Measurements from ENCODE around the gene PRORP. TPM values are rescaled to one million over a fixed set of nuclear protein-coding genes. Genes with fewer than 3 reads are reported as not detected.

The PRORP gene
- polyA plus RNA-seq, 1 of the 3 experiments (the other 2 are of a cell fraction) = 17.9 TPM

DNA sequence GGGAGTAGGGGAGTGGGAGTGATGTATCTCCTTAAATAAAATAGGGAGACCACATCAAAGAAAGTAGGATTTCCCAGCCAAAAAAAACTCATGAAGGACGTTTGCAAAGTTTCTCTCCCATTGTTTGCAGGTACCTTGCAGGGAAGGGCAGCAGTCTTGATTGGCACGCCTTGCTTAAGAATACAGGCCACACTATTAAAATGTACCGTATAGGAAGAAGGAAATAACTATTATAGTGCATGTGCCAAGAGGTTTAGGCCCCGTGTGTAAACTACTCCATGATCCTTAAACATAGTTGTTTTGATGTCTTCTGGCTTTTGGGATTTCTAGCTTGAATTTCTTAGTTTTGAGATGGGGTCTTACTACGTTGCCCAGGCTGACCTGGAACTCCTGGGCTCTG is 42.5 kb downstream of the PRORP start:
- no peaks in the 10 kb centered on the region for H3K9me2 ChIP-seq
- DNase-seq = no peak
- no peak overlapping the region for H2AFZ ChIP-seq (ENCODE audit: low read depth)
- no peak overlapping the region for H3K9ac ChIP-seq
- H3K4me2 ChIP-seq = no peak overlapping the region
- no peaks in the 10 kb centered on the region for H3K9me3 ChIP-seq
- CTCF ChIA-PET = no interaction called here
- H3K4me3 ChIP-seq (ENCODE audit: low read depth in 2 of 2, low read length in 1 of 2) = no peak overlapping the region
- POLR2A ChIA-PET = no interaction called here
- peaks cover 0 to 23% of the 10 kb centered on the region in 2 experiments; a peak in 2 of 4 replicates for H3K4me1 ChIP-seq (ENCODE audit: control insufficient read depth in 1 of 2, insufficient read depth in 2 of 2, low read depth in 1 of 2, low read length in 1 of 2)
- peaks cover 14% of the 10 kb centered on the region; the same call in 1 of the 2 replicates for H3K79me2 ChIP-seq (ENCODE audit: insufficient read depth)
- H4K20me1 ChIP-seq (ENCODE audit: insufficient read depth) = no peaks in the 10 kb centered on the region
- peaks cover 18% of the 10 kb centered on the region for H3F3A ChIP-seq (replicated peaks; ENCODE audit: insufficient read depth)
- peaks cover 2 to 28% of the 10 kb centered on the region in 2 experiments for H3K36me3 ChIP-seq (replicated peaks in 1 of 2; ENCODE audit: control insufficient read depth in 1 of 2, insufficient read depth in 2 of 2, low read length in 1 of 2)
- TF ChIP-seq GATA2 (CRISPR knock-in tag; IDR thresholded peaks at IDR 0.05) (no peak), FOSL2 (IDR thresholded peaks at IDR 0.05; ENCODE audit: borderline replicate concordance, low read depth) (no peak), RAD21 (IDR thresholded peaks at IDR 0.05; ENCODE audit: low read length) (no peak), GABPA (IDR thresholded peaks at IDR 0.05; ENCODE audit: low read depth) (no peak), NRF1 (IDR thresholded peaks at IDR 0.05; ENCODE audit: low read depth, low read length) (no peak), NFIC (IDR thresholded peaks at IDR 0.05; ENCODE audit: borderline replicate concordance) (no peak), ELF1 (IDR thresholded peaks at IDR 0.05) (no peak), MXI1 (IDR thresholded peaks at IDR 0.05; ENCODE audit: low read depth, low read length) (no peak), RFX5 (IDR thresholded peaks at IDR 0.05; ENCODE audit: low read length) (no peak), YY1 (IDR thresholded peaks at IDR 0.05; ENCODE audit: low read depth) (no peak), TCF12 (IDR thresholded peaks at IDR 0.05) (no peak)
- TF ChIP-seq, protein P1, sequence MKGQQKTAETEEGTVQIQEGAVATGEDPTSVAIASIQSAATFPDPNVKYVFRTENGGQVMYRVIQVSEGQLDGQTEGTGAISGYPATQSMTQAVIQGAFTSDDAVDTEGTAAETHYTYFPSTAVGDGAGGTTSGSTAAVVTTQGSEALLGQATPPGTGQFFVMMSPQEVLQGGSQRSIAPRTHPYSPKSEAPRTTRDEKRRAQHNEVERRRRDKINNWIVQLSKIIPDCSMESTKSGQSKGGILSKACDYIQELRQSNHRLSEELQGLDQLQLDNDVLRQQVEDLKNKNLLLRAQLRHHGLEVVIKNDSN (IDR thresholded peaks at IDR 0.05; ENCODE audit: borderline replicate concordance, low read depth) = no peak
- 86% methylated on average over 5 of the region's 5 CpGs for WGBS (ENCODE audit: low lambda C conversion rate)
- H3K27ac ChIP-seq (ENCODE audit: low read depth in 2 of 2, low read length in 1 of 2) = no peak overlapping the region
- no peaks in the 10 kb centered on the region for H3K27me3 ChIP-seq (ENCODE audit: insufficient read depth)

GRCh38 chr14:35167496-35167895 is 45.1 kb downstream of the PRORP start:
- H3K36me3 ChIP-seq (replicated peaks in 1 of 2; ENCODE audit: control insufficient read depth in 1 of 2, insufficient read depth in 2 of 2, low read length in 1 of 2) = peaks cover 2 to 30% of the 10 kb centered on the region in 2 experiments
- DNase-seq = no peak
- no peaks in the 10 kb centered on the region for H3K4me1 ChIP-seq (ENCODE audit: control insufficient read depth in 1 of 2, insufficient read depth in 2 of 2, low read depth in 1 of 2, low read length in 1 of 2)
- no peak overlapping the region for H3K4me2 ChIP-seq
- H3K9ac ChIP-seq = no peak overlapping the region
- WGBS (ENCODE audit: low lambda C conversion rate) = 87% methylated on average over 3 of the region's 3 CpGs
- no peak overlapping the region for H3K4me3 ChIP-seq (ENCODE audit: low read depth in 2 of 2, low read length in 1 of 2)
- ChIA-PET POLR2A (interaction anchor here (1.6 kb wide), 1 partner anchor 237 kb away, joined by 3 read pairs; the partner anchor contains the start of gene NFKBIA), CTCF (interaction anchor here (1.1 to 1.7 kb wide), 2 partner anchors 12 to 27 kb away, joined by 3 to 4 read pairs; no protein-coding TSS in a partner anchor)
- H3F3A ChIP-seq (replicated peaks; ENCODE audit: insufficient read depth) = peaks cover 6% of the 10 kb centered on the region
- no peaks in the 10 kb centered on the region for H3K27me3 ChIP-seq (ENCODE audit: insufficient read depth)
- no peaks in the 10 kb centered on the region for H3K9me3 ChIP-seq
- TF ChIP-seq GATA2 (CRISPR knock-in tag; IDR thresholded peaks at IDR 0.05) (no peak), JUND (IDR thresholded peaks at IDR 0.05) (no peak), RFX5 (IDR thresholded peaks at IDR 0.05; ENCODE audit: low read length) (no peak), EP300 (IDR thresholded peaks at IDR 0.05; ENCODE audit: borderline replicate concordance in 1 of 2, low read depth in 1 of 2, low read length in 1 of 2) (no peak), YY1 (IDR thresholded peaks at IDR 0.05; ENCODE audit: low read depth) (no peak), RXRA (IDR thresholded peaks at IDR 0.05; ENCODE audit: borderline replicate concordance, low read depth) (no peak), NRF1 (IDR thresholded peaks at IDR 0.05; ENCODE audit: low read depth, low read length) (no peak), TCF12 (IDR thresholded peaks at IDR 0.05) (no peak), POLR2AphosphoS5 (IDR thresholded peaks at IDR 0.05; ENCODE audit: low read depth, low read length) (no peak), TEAD4 (IDR thresholded peaks at IDR 0.05; ENCODE audit: borderline replicate concordance, insufficient read depth) (no peak), ELF1 (IDR thresholded peaks at IDR 0.05) (no peak), MAX (IDR thresholded peaks at IDR 0.05; ENCODE audit: low read depth) (no peak)
- TF ChIP-seq, protein P2, sequence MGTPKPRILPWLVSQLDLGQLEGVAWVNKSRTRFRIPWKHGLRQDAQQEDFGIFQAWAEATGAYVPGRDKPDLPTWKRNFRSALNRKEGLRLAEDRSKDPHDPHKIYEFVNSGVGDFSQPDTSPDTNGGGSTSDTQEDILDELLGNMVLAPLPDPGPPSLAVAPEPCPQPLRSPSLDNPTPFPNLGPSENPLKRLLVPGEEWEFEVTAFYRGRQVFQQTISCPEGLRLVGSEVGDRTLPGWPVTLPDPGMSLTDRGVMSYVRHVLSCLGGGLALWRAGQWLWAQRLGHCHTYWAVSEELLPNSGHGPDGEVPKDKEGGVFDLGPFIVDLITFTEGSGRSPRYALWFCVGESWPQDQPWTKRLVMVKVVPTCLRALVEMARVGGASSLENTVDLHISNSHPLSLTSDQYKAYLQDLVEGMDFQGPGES (IDR thresholded peaks at IDR 0.05; ENCODE audit: low read depth, low read length) = no peak
- TF ChIP-seq, protein P1 (IDR thresholded peaks at IDR 0.05; ENCODE audit: borderline replicate concordance, low read depth) = no peak
- no peak overlapping the region for H3K27ac ChIP-seq (ENCODE audit: low read depth in 2 of 2, low read length in 1 of 2)
- H3K9me2 ChIP-seq = no peaks in the 10 kb centered on the region
- H3K79me2 ChIP-seq (ENCODE audit: insufficient read depth) = peaks cover 7% of the 10 kb centered on the region
- H4K20me1 ChIP-seq (ENCODE audit: insufficient read depth) = no peaks in the 10 kb centered on the region
- H2AFZ ChIP-seq (ENCODE audit: low read depth) = no peak overlapping the region
